Astrocyte (in vitro differentiated cells and primary cell): ENCODE measurements around the gene CNTNAP5. TPM values are rescaled to one million over a fixed set of nuclear protein-coding genes. Genes with fewer than 3 reads are reported as not detected.

Source experiments
- DNase-seq: peaks from one replicate; pipeline ENCODE4 v3.0.0-alpha.2; 2010; ENCODE audit warnings: low read depth
- FAIRE-seq: peaks from 2 replicates; lab custom pipeline; 2011; peaks lifted over from hg19 to GRCh38; lab: Jason Lieb, UNC
- H2AFZ ChIP-seq: 2 replicates; pipeline ENCODE4 v1.6.0; 2012; ENCODE audit warnings: low read depth, low read length, inconsistent platforms
- H3K27ac ChIP-seq: 2 replicates; pipeline ENCODE4 v1.5.1; 2011; ENCODE audit warnings: low read depth, low read length, inconsistent platforms
- H3K27me3 ChIP-seq: 2 replicates; pipeline ENCODE4 v1.6.0; 2011; ENCODE audit warnings: low read length, inconsistent platforms; ENCODE audit not compliant: insufficient read depth
- H3K36me3 ChIP-seq: 2 replicates; pipeline ENCODE4 v1.5.1; 2011; ENCODE audit warnings: low read length, inconsistent platforms; ENCODE audit not compliant: insufficient read depth
- H3K4me1 ChIP-seq: 2 replicates; pipeline ENCODE4 v1.5.1; 2011; ENCODE audit warnings: low read length, inconsistent platforms; ENCODE audit not compliant: insufficient read depth
- H3K4me2 ChIP-seq: 2 replicates; pipeline ENCODE4 v1.6.0; 2012; ENCODE audit warnings: low read length, inconsistent platforms
- H3K4me3 ChIP-seq: 2 replicates; pipeline ENCODE4 v1.5.1; 2011; ENCODE audit warnings: low read depth, mild to moderate bottlenecking, low read length, inconsistent platforms; ENCODE audit not compliant: insufficient read depth
- H3K79me2 ChIP-seq: 2 replicates; pipeline ENCODE4 v1.6.0; 2012; ENCODE audit warnings: mild to moderate bottlenecking, low read length, inconsistent platforms; ENCODE audit not compliant: insufficient read depth
- H3K9ac ChIP-seq: 2 replicates; pipeline ENCODE4 v1.6.0; 2012; ENCODE audit warnings: mild to moderate bottlenecking, low read length, inconsistent platforms
- H3K9me3 ChIP-seq: 2 replicates; pipeline ENCODE4 v1.5.1; 2012; ENCODE audit warnings: low read depth, mild to moderate bottlenecking, low read length, inconsistent platforms; ENCODE audit not compliant: insufficient read depth
- H4K20me1 ChIP-seq: 2 replicates; pipeline ENCODE4 v1.6.0; 2012; ENCODE audit warnings: low read length, inconsistent platforms; ENCODE audit not compliant: insufficient read depth
- H3K27ac Mint-ChIP-seq: one replicate; pipeline ENCODE4 v1.8.0; 2021; ENCODE audit warnings: mild to moderate bottlenecking, mixed read lengths; ENCODE audit not compliant: unreplicated experiment
- H3K27me3 Mint-ChIP-seq: one replicate; pipeline ENCODE4 v1.8.0; 2021; ENCODE audit warnings: low read depth, mixed read lengths; ENCODE audit not compliant: unreplicated experiment
- H3K36me3 Mint-ChIP-seq: one replicate; pipeline ENCODE4 v1.8.0; 2021; ENCODE audit warnings: low read depth, mixed read lengths; ENCODE audit not compliant: unreplicated experiment
- H3K4me1 Mint-ChIP-seq: one replicate; pipeline ENCODE4 v1.8.0; 2021; ENCODE audit warnings: low read depth, mixed read lengths; ENCODE audit not compliant: unreplicated experiment
- H3K4me3 Mint-ChIP-seq: one replicate; pipeline ENCODE4 v1.8.0; 2021; ENCODE audit warnings: mild to moderate bottlenecking, moderate library complexity, mixed read lengths; ENCODE audit not compliant: unreplicated experiment
- H3K9me3 Mint-ChIP-seq: one replicate; pipeline ENCODE4 v1.8.0; 2021; ENCODE audit warnings: mild to moderate bottlenecking, mixed read lengths; ENCODE audit not compliant: unreplicated experiment
- CTCF ChIP-seq: IDR thresholded peaks from 2 replicates; pipeline ENCODE4 v1.5.1; 2011; ENCODE audit warnings: low read depth, mild to moderate bottlenecking, inconsistent platforms, low read length, moderate library complexity; ENCODE audit not compliant: insufficient read depth
- EZH2 ChIP-seq: IDR thresholded peaks from 2 replicates; pipeline ENCODE4 v1.6.1; 2012; ENCODE audit warnings: mild to moderate bottlenecking, low read length, inconsistent platforms; ENCODE audit not compliant: insufficient read depth
- total RNA-seq: library from RNA; stranded (reverse); gene quantifications from 2 replicates; pipeline ENCODE4 v1.2.1, GENCODE V29; 2021

The CNTNAP5 gene
- total RNA-seq, 1 donor from 2014 or later, result 0.30 TPM

DNA sequence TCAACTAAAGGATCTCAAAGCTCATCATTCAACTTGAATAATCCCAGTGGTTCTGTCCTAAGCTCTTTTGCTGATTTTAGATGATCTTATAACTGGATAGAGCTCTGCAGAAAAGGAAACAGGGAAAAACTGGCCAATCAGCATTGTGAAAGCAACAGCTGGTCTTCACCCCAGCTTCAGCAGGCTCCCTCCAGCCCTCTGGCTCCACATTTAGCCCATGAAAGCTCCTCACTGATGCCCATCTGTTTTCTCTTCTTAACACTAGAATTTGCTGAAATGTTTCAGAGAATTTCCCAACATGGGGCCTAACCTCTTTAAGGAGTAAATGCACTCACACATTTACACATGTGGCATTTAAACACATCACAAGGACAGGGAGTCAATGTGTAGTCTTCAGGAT, 223.3 kb downstream of the CNTNAP5 start:
- H4K20me1 ChIP-seq, result no peaks in the 10 kb centered on the region
- Mint-ChIP-seq H3K4me3 (no peak overlapping the region), H3K27ac (no peak overlapping the region), H3K9me3 (no peaks in the 10 kb centered on the region), H3K27me3 (no peaks in the 10 kb centered on the region), H3K4me1 (no peaks in the 10 kb centered on the region), H3K36me3 (no peaks in the 10 kb centered on the region)
- H3K27me3 ChIP-seq, result no peaks in the 10 kb centered on the region
- no peak for TF ChIP-seq EZH2
- TF ChIP-seq CTCF, result no peak
- H3K27ac ChIP-seq, result no peak overlapping the region
- no peak overlapping the region for H2AFZ ChIP-seq
- no peaks in the 10 kb centered on the region for H3K79me2 ChIP-seq
- no peak overlapping the region for H3K4me2 ChIP-seq
- H3K36me3 ChIP-seq, result no peaks in the 10 kb centered on the region
- no peaks in the 10 kb centered on the region for H3K4me1 ChIP-seq
- DNase-seq (no peak), FAIRE-seq (no peak)
- H3K9ac ChIP-seq, result no peak overlapping the region
- no peak overlapping the region for H3K4me3 ChIP-seq
- no peaks in the 10 kb centered on the region for H3K9me3 ChIP-seq

GRCh38 chr2:124250433-124250832, 225.3 kb downstream of the CNTNAP5 start:
- H3K4me1 Mint-ChIP-seq, result peaks cover 10% of the 10 kb centered on the region
- Histone ChIP-seq H3K4me1 (no peaks in the 10 kb centered on the region), H3K36me3 (no peaks in the 10 kb centered on the region), H3K4me2 (no peak overlapping the region), H3K27ac (no peak overlapping the region), H3K9ac (no peak overlapping the region), H4K20me1 (no peaks in the 10 kb centered on the region), H3K4me3 (no peak overlapping the region), H3K27me3 (no peaks in the 10 kb centered on the region), H2AFZ (no peak overlapping the region), H3K9me3 (no peaks in the 10 kb centered on the region), H3K79me2 (no peaks in the 10 kb centered on the region)
- DNase-seq (no peak), FAIRE-seq (no peak)
- no peak for TF ChIP-seq EZH2
- no peak overlapping the region for H3K4me3 Mint-ChIP-seq
- H3K36me3 Mint-ChIP-seq, result no peaks in the 10 kb centered on the region
- H3K9me3 Mint-ChIP-seq, result no peaks in the 10 kb centered on the region
- no peaks in the 10 kb centered on the region for H3K27me3 Mint-ChIP-seq
- H3K27ac Mint-ChIP-seq, result no peak overlapping the region

- DNase-seq, result peak; percentile 23
- Histone ChIP-seq H3K27ac (no peak overlapping the region), H2AFZ (no peak overlapping the region), H3K4me3 (no peak overlapping the region), H3K4me2 (no peak overlapping the region), H4K20me1 (no peaks in the 10 kb centered on the region), H3K27me3 (no peaks in the 10 kb centered on the region), H3K79me2 (no peaks in the 10 kb centered on the region), H3K9ac (no peak overlapping the region), H3K9me3 (peaks cover 3% of the 10 kb centered on the region), H3K4me1 (no peaks in the 10 kb centered on the region), H3K36me3 (no peaks in the 10 kb centered on the region)
- Mint-ChIP-seq H3K4me1 (peaks cover 10% of the 10 kb centered on the region), H3K4me3 (no peak overlapping the region), H3K9me3 (peaks cover 4% of the 10 kb centered on the region), H3K27me3 (no peaks in the 10 kb centered on the region), H3K27ac (no peak overlapping the region), H3K36me3 (no peaks in the 10 kb centered on the region)
- no peak for FAIRE-seq
- no peak for TF ChIP-seq CTCF
- TF ChIP-seq EZH2, result no peak
Measured at GRCh38 chr2:124254621-124255020, 229.5 kb downstream of the CNTNAP5 start.
